DOHH2 (cell line): ENCODE measurements around the gene SLC2A9.

Experiments used
- H3F3A ChIP-seq: fragments of 200-600 bp; sonication (generic), shearing (Covaris generic); 2 replicates; pipeline ENCODE4 v1.6.0; 2016; ENCODE audit warnings: antibody characterized with exemption, mild to moderate bottlenecking; ENCODE audit not compliant: control insufficient read depth, insufficient read depth
- H3K27ac ChIP-seq: fragments of 200-600 bp; sonication (generic); 2 replicates; pipeline ENCODE4 v1.5.1; 2014; ENCODE audit warnings: low read depth, mild to moderate bottlenecking, low read length, moderate library complexity
- H3K27me3 ChIP-seq: fragments of 200-600 bp; sonication (generic); 2 replicates; pipeline ENCODE4 v1.6.1; 2014; ENCODE audit warnings: mild to moderate bottlenecking, low read length, mixed read lengths; ENCODE audit not compliant: control insufficient read depth
- H3K36me3 ChIP-seq: fragments of 200-600 bp; sonication (generic); 2 replicates; pipeline ENCODE4 v1.6.1; 2014; ENCODE audit warnings: mild to moderate bottlenecking, low read length, moderate library complexity, mixed read lengths; ENCODE audit not compliant: control insufficient read depth
- H3K4me1 ChIP-seq: fragments of 200-600 bp; sonication (generic); 2 replicates; pipeline ENCODE4 v1.6.1; 2014; ENCODE audit warnings: mild to moderate bottlenecking, low read length, mixed read lengths; ENCODE audit not compliant: control insufficient read depth
- H3K4me2 ChIP-seq: fragments of 200-600 bp; sonication (generic); 2 replicates; pipeline ENCODE4 v1.6.0; 2014; ENCODE audit warnings: mild to moderate bottlenecking, low read length, moderate library complexity
- H3K4me3 ChIP-seq: fragments of 200-600 bp; sonication (generic); 2 replicates; pipeline ENCODE4 v1.5.1; 2014; ENCODE audit warnings: mild to moderate bottlenecking, low read length, mixed read lengths
- H3K79me2 ChIP-seq: fragments of 200-600 bp; sonication (generic); 2 replicates; pipeline ENCODE4 v1.6.1; 2014; ENCODE audit warnings: mild to moderate bottlenecking, low read length, mixed read lengths; ENCODE audit not compliant: control insufficient read depth
- H3K9me2 ChIP-seq: fragments of 200-600 bp; sonication (generic); replicated peaks from 2 replicates; pipeline ENCODE4 v1.6.1; 2014; ENCODE audit warnings: mild to moderate bottlenecking, low read length, mixed read lengths; ENCODE audit not compliant: control insufficient read depth
- H3K9me3 ChIP-seq: fragments of 200-600 bp; sonication (generic); 2 replicates; pipeline ENCODE4 v1.6.1; 2014; ENCODE audit warnings: antibody characterized with exemption, low read length, mixed read lengths; ENCODE audit not compliant: control insufficient read depth, insufficient read depth
- H4K20me1 ChIP-seq: fragments of 200-600 bp; sonication (generic); 2 replicates; pipeline ENCODE4 v1.6.0; 2014; ENCODE audit warnings: low read depth, mild to moderate bottlenecking, antibody characterized with exemption, low read length, moderate library complexity; ENCODE audit not compliant: control insufficient read depth, insufficient read depth
- EZH2phosphoT487 ChIP-seq: fragments of 200-600 bp; sonication (generic); IDR thresholded peaks from 2 replicates; pipeline ENCODE4 v1.6.1; 2017; ENCODE audit warnings: borderline replicate concordance, mild to moderate bottlenecking, antibody characterized with exemption, low read length, moderate library complexity, mixed read lengths
- TF ChIP-seq, protein P1 (sequence below): fragments of 200-600 bp; sonication (generic); IDR thresholded peaks from one replicate; pipeline ENCODE4 v1.5.1; 2014; ENCODE audit warnings: antibody characterized with exemption, mild to moderate bottlenecking, low read depth, low read length; ENCODE audit not compliant: poor library complexity, severe bottlenecking

The SLC2A9 gene

DNA sequence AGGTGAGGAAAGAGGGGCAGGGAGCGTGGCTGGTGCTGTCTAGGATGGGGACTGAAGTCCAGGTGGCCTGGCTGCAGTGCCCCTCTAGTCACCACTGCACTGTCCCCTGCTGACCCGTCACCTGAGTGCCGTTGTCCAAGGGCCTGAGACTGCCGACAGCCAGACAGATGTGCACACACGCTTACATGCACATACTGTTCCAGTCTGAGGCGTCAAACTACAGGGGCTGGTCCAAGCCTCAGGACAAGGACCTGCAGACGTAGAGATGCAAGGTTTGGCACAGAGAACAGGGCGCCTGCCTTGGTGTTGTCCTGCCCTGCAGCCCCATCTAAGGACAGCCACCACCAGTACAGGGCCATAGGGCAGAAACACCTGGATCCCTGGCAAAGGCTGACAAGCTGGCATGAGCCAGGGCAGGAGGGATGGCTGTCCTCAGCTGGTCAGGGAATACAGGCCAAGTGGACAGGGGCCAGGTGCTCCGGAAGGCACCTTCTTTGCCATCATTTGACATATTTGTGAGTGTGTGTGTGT is 1.7 kb downstream of the SLC2A9 start:
- Histone ChIP-seq H3K27ac (peak overlapping the region; percentile 45; the same call in 1 of the 2 replicates), H3F3A (no peaks in the 10 kb centered on the region), H3K4me3 (peak overlapping the region; percentile 70), H3K9me3 (no peaks in the 10 kb centered on the region), H4K20me1 (no peaks in the 10 kb centered on the region), H3K79me2 (no peaks in the 10 kb centered on the region), H3K27me3 (no peaks in the 10 kb centered on the region; the same call in 1 of the 2 replicates), H3K4me2 (peak overlapping the region; percentile 59), H3K9me2 (no peaks in the 10 kb centered on the region), H3K4me1 (peaks cover 51% of the 10 kb centered on the region), H3K36me3 (no peaks in the 10 kb centered on the region)
- TF ChIP-seq, protein P1, sequence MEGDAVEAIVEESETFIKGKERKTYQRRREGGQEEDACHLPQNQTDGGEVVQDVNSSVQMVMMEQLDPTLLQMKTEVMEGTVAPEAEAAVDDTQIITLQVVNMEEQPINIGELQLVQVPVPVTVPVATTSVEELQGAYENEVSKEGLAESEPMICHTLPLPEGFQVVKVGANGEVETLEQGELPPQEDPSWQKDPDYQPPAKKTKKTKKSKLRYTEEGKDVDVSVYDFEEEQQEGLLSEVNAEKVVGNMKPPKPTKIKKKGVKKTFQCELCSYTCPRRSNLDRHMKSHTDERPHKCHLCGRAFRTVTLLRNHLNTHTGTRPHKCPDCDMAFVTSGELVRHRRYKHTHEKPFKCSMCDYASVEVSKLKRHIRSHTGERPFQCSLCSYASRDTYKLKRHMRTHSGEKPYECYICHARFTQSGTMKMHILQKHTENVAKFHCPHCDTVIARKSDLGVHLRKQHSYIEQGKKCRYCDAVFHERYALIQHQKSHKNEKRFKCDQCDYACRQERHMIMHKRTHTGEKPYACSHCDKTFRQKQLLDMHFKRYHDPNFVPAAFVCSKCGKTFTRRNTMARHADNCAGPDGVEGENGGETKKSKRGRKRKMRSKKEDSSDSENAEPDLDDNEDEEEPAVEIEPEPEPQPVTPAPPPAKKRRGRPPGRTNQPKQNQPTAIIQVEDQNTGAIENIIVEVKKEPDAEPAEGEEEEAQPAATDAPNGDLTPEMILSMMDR, result no peak
- no peak for TF ChIP-seq EZH2phosphoT487

DNA sequence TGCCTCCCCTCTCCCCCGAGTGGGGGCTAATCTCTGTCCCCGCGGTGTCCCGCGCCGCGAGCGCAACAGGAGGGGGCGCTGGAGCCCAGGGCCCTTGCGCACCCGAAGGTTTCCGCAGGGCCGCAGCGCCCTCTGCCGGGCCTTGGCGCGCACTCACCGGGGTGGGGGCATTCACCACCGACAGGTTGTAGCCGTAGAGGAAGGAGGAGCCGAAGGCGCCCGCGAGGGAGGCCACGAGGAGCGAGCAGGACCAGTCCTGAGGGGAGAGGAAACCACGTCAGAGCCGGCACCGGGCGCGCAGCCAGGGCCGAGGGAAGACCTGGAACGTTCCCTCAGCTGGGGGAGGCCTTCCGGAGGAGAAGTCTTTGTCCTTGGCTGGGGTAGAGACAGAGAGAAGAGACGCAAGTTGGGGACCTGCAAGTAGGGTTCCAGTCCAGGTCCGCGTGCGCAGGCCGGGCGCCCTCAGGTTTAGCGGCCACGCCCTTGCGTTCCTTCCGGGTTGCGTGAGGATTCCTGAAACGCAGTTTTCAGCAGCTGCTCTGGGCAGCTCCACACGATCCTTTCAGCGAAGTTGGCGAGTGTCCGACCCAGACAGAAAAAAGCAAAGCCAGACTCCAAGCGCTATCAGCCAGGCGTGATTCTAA is 2.4 kb downstream of the SLC2A9 start:
- Histone ChIP-seq H4K20me1 (no peaks in the 10 kb centered on the region), H3K4me2 (peak overlapping the region; percentile 59), H3K79me2 (no peaks in the 10 kb centered on the region), H3K9me2 (no peaks in the 10 kb centered on the region), H3K4me1 (peaks cover 45% of the 10 kb centered on the region), H3K4me3 (peak overlapping the region; percentile 70), H3K27me3 (no peaks in the 10 kb centered on the region; the same call in 1 of the 2 replicates), H3K27ac (peak overlapping the region; percentile 45; the same call in 1 of the 2 replicates), H3K36me3 (no peaks in the 10 kb centered on the region), H3K9me3 (no peaks in the 10 kb centered on the region), H3F3A (no peaks in the 10 kb centered on the region)
- TF ChIP-seq, protein P1, result peak; percentile 100
- TF ChIP-seq EZH2phosphoT487, result no peak

DNA sequence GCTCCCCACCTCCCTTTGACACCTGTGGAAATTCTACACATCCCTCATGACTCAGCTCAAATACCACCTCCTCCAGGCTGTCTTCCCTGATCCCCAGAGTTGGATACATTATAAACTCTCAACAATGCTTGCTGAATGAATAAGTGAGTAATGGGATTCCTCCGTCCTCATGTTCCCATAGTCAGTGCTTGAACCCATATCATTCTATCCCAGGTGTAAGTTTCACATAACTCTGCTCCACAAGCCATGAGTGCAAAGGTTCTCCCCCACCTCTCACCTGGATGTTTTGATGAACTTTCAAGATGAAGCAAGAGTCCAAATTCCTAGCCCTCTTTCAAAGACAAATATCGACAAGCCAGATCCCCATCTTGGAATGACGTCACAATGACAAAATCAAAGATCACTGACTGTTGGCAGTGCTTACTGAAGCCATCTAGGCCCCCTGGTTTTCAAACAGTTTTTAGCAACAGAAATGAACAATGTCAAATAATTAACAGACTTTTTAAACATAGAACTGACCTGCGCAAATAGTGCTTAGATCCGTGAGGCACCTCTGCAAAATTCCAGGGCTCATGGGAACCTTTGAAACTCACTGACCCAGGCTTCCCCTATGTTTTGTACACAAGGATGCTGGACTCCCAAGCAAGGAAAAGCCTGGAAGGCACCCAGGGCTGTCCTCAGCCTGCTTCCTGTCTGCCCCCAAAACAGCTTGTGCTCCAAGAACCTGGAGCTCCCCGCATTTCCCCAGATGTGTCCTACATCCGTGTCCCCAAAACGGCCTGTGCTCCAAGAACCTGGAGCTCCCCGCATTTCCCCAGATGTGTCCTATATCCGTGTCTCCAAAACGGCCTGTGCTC is 4.0 kb downstream of the SLC2A9 start:
- no peak overlapping the region for H3K4me2 ChIP-seq
- no peak overlapping the region for H3K4me3 ChIP-seq
- no peaks in the 10 kb centered on the region for H3K9me2 ChIP-seq
- no peaks in the 10 kb centered on the region; the same call in 1 of the 2 replicates for H3K27me3 ChIP-seq
- peaks cover 28% of the 10 kb centered on the region for H3K4me1 ChIP-seq
- H3K79me2 ChIP-seq, result no peaks in the 10 kb centered on the region
- H3K9me3 ChIP-seq, result no peaks in the 10 kb centered on the region
- no peaks in the 10 kb centered on the region for H4K20me1 ChIP-seq
- H3F3A ChIP-seq, result no peaks in the 10 kb centered on the region
- no peak overlapping the region for H3K27ac ChIP-seq
- no peak for TF ChIP-seq EZH2phosphoT487
- TF ChIP-seq, protein P1, result no peak
- no peaks in the 10 kb centered on the region for H3K36me3 ChIP-seq
